GM23248 (cell line): Measurements from ENCODE around the gene SPINT2. TPM values are rescaled to one million over a fixed set of nuclear protein-coding genes. Genes with fewer than 3 reads are reported as not detected.
A peak's percentile ranks its signal among the peaks of the same experiment; 100 is the strongest.

ENCODE experiments used
- DNase-seq: peaks from one replicate; pipeline ENCODE4 v3.0.0-alpha.2; 2015
- H2AFZ ChIP-seq: fragments of 200-600 bp; sonication (generic); 2 replicates; pipeline ENCODE4 v1.6.1; 2016; ENCODE audit warnings: antibody characterized with exemption
- H3F3A ChIP-seq: fragments of 200-600 bp; sonication (generic); 2 replicates; pipeline ENCODE4 v1.6.1; 2016; ENCODE audit warnings: mild to moderate bottlenecking, antibody characterized with exemption, mixed run types; ENCODE audit not compliant: insufficient read depth
- H3K27ac ChIP-seq: fragments of 200-600 bp; sonication (generic); 2 replicates; pipeline ENCODE4 v1.5.1; 2016; ENCODE audit warnings: mild to moderate bottlenecking
- H3K27me3 ChIP-seq: fragments of 200-600 bp; sonication (generic); replicated peaks from 2 replicates; pipeline ENCODE4 v1.6.1; 2016; ENCODE audit warnings: mild to moderate bottlenecking; ENCODE audit not compliant: insufficient read depth
- H3K36me3 ChIP-seq: fragments of 200-600 bp; sonication (generic); 2 replicates; pipeline ENCODE4 v1.6.1; 2016; ENCODE audit warnings: low read depth, mild to moderate bottlenecking
- H3K4me1 ChIP-seq: fragments of 200-600 bp; sonication (generic); 2 replicates; pipeline ENCODE4 v1.6.1; 2016; ENCODE audit warnings: mild to moderate bottlenecking; ENCODE audit not compliant: insufficient read depth
- H3K4me2 ChIP-seq: fragments of 200-600 bp; sonication (generic); one replicate; pipeline ENCODE4 v1.6.1; 2016; ENCODE audit warnings: mild to moderate bottlenecking; ENCODE audit not compliant: unreplicated experiment
- H3K4me3 ChIP-seq: fragments of 200-600 bp; sonication (generic); 2 replicates; pipeline ENCODE4 v1.5.1; 2016; ENCODE audit warnings: mild to moderate bottlenecking
- H3K79me2 ChIP-seq: fragments of 200-600 bp; sonication (generic); 2 replicates; pipeline ENCODE4 v1.6.1; 2016; ENCODE audit warnings: mild to moderate bottlenecking; ENCODE audit not compliant: insufficient read depth
- H3K9ac ChIP-seq: fragments of 200-600 bp; sonication (generic); 2 replicates; pipeline ENCODE4 v1.6.1; 2016; ENCODE audit warnings: mild to moderate bottlenecking
- H3K9me2 ChIP-seq: fragments of 200-600 bp; sonication (generic); 2 replicates; pipeline ENCODE4 v1.6.1; 2016; ENCODE audit warnings: mixed run types, mild to moderate bottlenecking, moderate library complexity; ENCODE audit not compliant: insufficient read depth
- H3K9me3 ChIP-seq: fragments of 200-600 bp; sonication (generic); one replicate; pipeline ENCODE4 v1.6.1; 2017; ENCODE audit warnings: low read depth
- H4K20me1 ChIP-seq: fragments of 200-600 bp; sonication (generic); 2 replicates; pipeline ENCODE4 v1.6.0; 2016; ENCODE audit not compliant: insufficient read depth
- EZH2 ChIP-seq: fragments of 200-600 bp; sonication (generic); IDR thresholded peaks from 2 replicates; pipeline ENCODE4 v1.6.1; 2018; ENCODE audit warnings: antibody characterized with exemption, mild to moderate bottlenecking; ENCODE audit not compliant: insufficient read depth, poor library complexity, severe bottlenecking
- EZH2phosphoT487 ChIP-seq: fragments of 200-600 bp; sonication (generic); IDR thresholded peaks from 2 replicates; pipeline ENCODE4 v1.6.1; 2018; ENCODE audit warnings: antibody characterized with exemption, moderate library complexity, mild to moderate bottlenecking, low read depth; ENCODE audit not compliant: insufficient read depth
- WGBS, 2 experiments: methylation state at CpG; one replicate each; pipeline ENCODE4 v1.1.6; 2015 to 2017; ENCODE audit warnings: low lambda C conversion rate in 2 of 2, low coverage in 1 of 2; ENCODE audit errors: missing lambda C conversion rate in 2 of 2; 5-methylcytosine and 5-hydroxymethylcytosine counted together
- in situ Hi-C: fragments of 300-500 bp; cut with MboI; formaldehyde crosslinking; loops from 2 replicates; pipeline ENCODE4 v1.15.0; 2020
- polyA plus RNA-seq: library from polyadenylated mRNA; unstranded; fragments of >200 nt; fragmentation: Nextera tagmentation; extraction: Ambion mirVana; gene quantifications from 2 replicates; pipeline ENCODE4 v1.2.1, GENCODE V29; 2016
- total RNA-seq: library from RNA; depleted of rRNA; stranded (reverse); fragments of >200 nt; shearing (Covaris generic); gene quantifications from 2 replicates; pipeline ENCODE4 v1.2.3, GENCODE V29; 2014

Gene SPINT2
- total and polyA plus RNA-seq, 2 experiments from 2014 or later = 3.2 to 9.3 TPM

DNA sequence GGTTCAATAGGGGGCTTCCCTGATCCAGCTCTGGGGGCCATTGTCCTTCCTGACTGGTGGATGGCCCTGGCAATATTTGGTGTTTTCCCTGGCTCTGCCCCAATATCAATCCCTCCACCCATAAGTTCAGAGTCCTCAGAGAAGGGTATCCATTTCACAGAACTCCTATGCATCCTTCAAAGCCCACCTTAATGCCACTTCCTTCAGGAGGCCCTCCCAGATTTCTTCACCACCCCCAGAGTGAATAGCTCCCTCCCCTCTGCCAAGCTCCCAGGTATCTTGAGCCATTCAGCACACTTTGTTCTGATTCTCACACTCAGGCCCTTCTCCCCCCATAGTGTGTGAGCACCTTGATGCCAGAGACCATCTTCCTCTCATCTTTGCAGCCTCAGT is 13.9 kb upstream of the SPINT2 start:
- Histone ChIP-seq H3K36me3 (no peaks in the 10 kb centered on the region), H3K4me3 (no peak overlapping the region), H3K9ac (no peak overlapping the region), H3K4me1 (peaks cover 19% of the 10 kb centered on the region), H3K9me3 (no peaks in the 10 kb centered on the region), H3K27me3 (no peaks in the 10 kb centered on the region), H3F3A (peaks cover 11% of the 10 kb centered on the region; the same call in 1 of the 2 replicates), H2AFZ (no peak overlapping the region), H3K27ac (no peak overlapping the region), H3K4me2 (no peak overlapping the region), H3K79me2 (no peaks in the 10 kb centered on the region), H3K9me2 (no peaks in the 10 kb centered on the region), H4K20me1 (no peaks in the 10 kb centered on the region)
- TF ChIP-seq EZH2phosphoT487 (no peak), EZH2 (no peak)
- no peak for DNase-seq
- in situ Hi-C loops = loop anchor here (5.0 kb wide), 1 partner anchor 82 kb away; no protein-coding TSS in a partner anchor

DNA sequence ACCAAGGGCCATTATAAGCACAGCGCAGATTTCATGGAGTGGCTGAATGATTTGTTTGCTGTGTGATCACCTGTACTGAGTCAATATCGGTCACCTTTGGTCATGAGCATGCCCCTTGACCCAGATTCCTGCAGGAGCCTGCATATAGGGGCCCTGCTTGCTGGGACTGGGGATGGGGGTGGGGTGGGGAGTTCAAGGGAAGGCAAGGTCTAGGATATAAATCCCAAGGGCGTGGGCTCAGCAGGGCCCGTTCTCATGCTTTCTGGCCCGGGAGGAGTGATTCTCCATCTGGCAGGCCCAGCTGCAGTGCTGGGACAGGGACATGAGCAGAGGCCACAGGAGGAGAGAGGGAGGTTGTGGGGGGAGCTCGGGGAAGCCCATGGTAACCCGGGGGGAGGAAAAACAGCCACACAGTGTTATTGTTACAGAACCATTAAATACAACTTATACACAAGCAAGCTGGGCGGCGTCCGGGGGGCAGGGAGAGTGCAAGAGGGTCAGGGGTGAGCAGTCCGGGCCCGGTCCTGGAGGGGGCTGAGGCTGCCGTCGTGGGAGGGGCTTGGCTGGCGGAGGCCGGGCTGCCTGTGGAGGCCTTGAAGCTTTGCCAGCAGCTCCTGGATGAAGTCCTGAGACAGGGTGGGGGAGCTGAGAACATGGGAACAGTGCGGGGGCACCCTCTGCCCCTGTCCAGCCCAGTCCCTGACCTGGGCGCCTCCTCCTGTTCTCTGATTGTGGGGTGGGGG is 13.4 kb upstream of the SPINT2 start:
- in situ Hi-C loops = loop anchor here (5.0 kb wide), 1 partner anchor 81 kb away; no protein-coding TSS in a partner anchor
- DNase-seq = peak; percentile 28
- peak overlapping the region; percentile 85 for H2AFZ ChIP-seq

GRCh38 chr19:38251564-38252051 is 12.8 kb upstream of the SPINT2 start:
- no peaks in the 10 kb centered on the region for H3K9me2 ChIP-seq
- in situ Hi-C loops = loop anchor here (5.0 kb wide), 1 partner anchor 81 kb away; no protein-coding TSS in a partner anchor
- 0 out of 2 replicates have a peak, but pooled peaks cover 4% of the 10 kb centered on the region for H3F3A ChIP-seq
- no peaks in the 10 kb centered on the region for H4K20me1 ChIP-seq
- no peaks in the 10 kb centered on the region for H3K79me2 ChIP-seq
- H3K9ac ChIP-seq = peak overlapping the region; percentile 11; the same call in 1 of the 2 replicates
- peak overlapping the region; percentile 85 for H2AFZ ChIP-seq
- peak; percentile 34 for DNase-seq
- WGBS, 2 experiments = 7 to 16% methylated on average over 8 to 10 of the region's 10 CpGs
- H3K27me3 ChIP-seq = peaks cover 3% of the 10 kb centered on the region
- TF ChIP-seq EZH2phosphoT487 = no peak
- H3K9me3 ChIP-seq = no peaks in the 10 kb centered on the region
- peak overlapping the region; percentile 4; the same call in 1 of the 2 replicates for H3K4me3 ChIP-seq
- peak overlapping the region; percentile 38 for H3K4me2 ChIP-seq
- peaks cover 12% of the 10 kb centered on the region for H3K4me1 ChIP-seq
- H3K36me3 ChIP-seq = no peaks in the 10 kb centered on the region
- H3K27ac ChIP-seq = no peak overlapping the region

More for the DNA sequence above, 13.4 kb upstream of the SPINT2 start:
- peak overlapping the region; percentile 11; the same call in 1 of the 2 replicates for H3K9ac ChIP-seq
- peak overlapping the region; percentile 4; the same call in 1 of the 2 replicates for H3K4me3 ChIP-seq
- no peaks in the 10 kb centered on the region for H3K9me3 ChIP-seq
- TF ChIP-seq EZH2 (no peak), EZH2phosphoT487 (no peak)
- peaks cover 7% of the 10 kb centered on the region; the same call in 1 of the 2 replicates for H3F3A ChIP-seq
- H4K20me1 ChIP-seq = no peaks in the 10 kb centered on the region
- H3K27ac ChIP-seq = no peak overlapping the region
- peaks cover 15% of the 10 kb centered on the region for H3K4me1 ChIP-seq
- 30 to 34% methylated on average over 17 to 18 of the region's 18 CpGs for WGBS, 2 experiments
- H3K9me2 ChIP-seq = no peaks in the 10 kb centered on the region
- H3K27me3 ChIP-seq = no peaks in the 10 kb centered on the region
- no peaks in the 10 kb centered on the region for H3K79me2 ChIP-seq
- peak overlapping the region; percentile 38 for H3K4me2 ChIP-seq
- no peaks in the 10 kb centered on the region for H3K36me3 ChIP-seq

DNA sequence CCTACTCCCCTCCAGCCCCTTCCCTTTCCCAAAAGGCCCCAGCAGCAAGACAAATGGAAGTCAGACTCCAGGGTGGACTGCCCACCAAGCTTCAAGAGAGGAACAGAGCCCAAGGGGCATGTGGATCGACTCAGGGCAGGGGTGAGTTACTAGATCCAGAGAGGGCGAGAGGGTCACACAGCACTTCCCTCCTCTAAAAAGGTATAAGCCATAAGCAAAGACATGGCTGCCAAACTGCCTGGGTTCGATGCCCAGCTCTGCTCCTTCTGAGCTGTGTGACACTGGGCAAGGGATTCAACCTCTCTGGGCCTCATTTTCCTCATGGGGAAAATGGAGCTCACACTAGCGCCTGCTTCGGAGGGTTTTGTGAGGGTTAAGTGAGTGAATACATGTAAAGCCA is 12.0 kb upstream of the SPINT2 start:
- no peak overlapping the region for H3K9ac ChIP-seq
- peaks cover 12% of the 10 kb centered on the region for H3K4me1 ChIP-seq
- H3F3A ChIP-seq = no peaks in the 10 kb centered on the region
- H2AFZ ChIP-seq = no peak overlapping the region
- H3K36me3 ChIP-seq = no peaks in the 10 kb centered on the region
- in situ Hi-C loops = loop anchor here (5.0 kb wide), 1 partner anchor 80 kb away; no protein-coding TSS in a partner anchor
- H3K79me2 ChIP-seq = no peaks in the 10 kb centered on the region
- no peak for DNase-seq
- no peaks in the 10 kb centered on the region for H4K20me1 ChIP-seq
- WGBS, 2 experiments = 74 to 80% methylated on average over 5 of the region's 5 CpGs
- no peak overlapping the region for H3K4me2 ChIP-seq
- peaks cover 3% of the 10 kb centered on the region for H3K27me3 ChIP-seq
- TF ChIP-seq EZH2phosphoT487 (no peak), EZH2 (no peak)
- H3K4me3 ChIP-seq = no peak overlapping the region
- no peaks in the 10 kb centered on the region for H3K9me2 ChIP-seq
- no peak overlapping the region for H3K27ac ChIP-seq
- H3K9me3 ChIP-seq = no peaks in the 10 kb centered on the region
